OCI-LY1 (cell line): ENCODE measurements around the gene KITLG.

Experiments used
- H2AFZ ChIP-seq: fragments of 200-600 bp; sonication (generic), shearing (Covaris generic); 2 replicates; pipeline ENCODE4 v1.6.0; 2014; ENCODE audit warnings: antibody characterized with exemption, mild to moderate bottlenecking, low read length
- H3F3A ChIP-seq: fragments of 200-600 bp; sonication (generic), shearing (Covaris generic); 2 replicates; pipeline ENCODE4 v1.6.0; 2014; ENCODE audit warnings: mild to moderate bottlenecking, antibody characterized with exemption, low read length, moderate library complexity; ENCODE audit not compliant: insufficient read depth
- H3K27ac ChIP-seq: fragments of 200-600 bp; sonication (generic); 2 replicates; pipeline ENCODE4 v1.5.1; 2014; ENCODE audit warnings: low read length, mixed run types, mild to moderate bottlenecking, low read depth; ENCODE audit not compliant: poor library complexity, severe bottlenecking
- H3K27me3 ChIP-seq: fragments of 200-600 bp; sonication (generic); 2 replicates; pipeline ENCODE4 v1.6.0; 2014; ENCODE audit warnings: antibody characterized with exemption, mild to moderate bottlenecking, low read length, moderate library complexity; ENCODE audit not compliant: insufficient read depth
- H3K36me3 ChIP-seq: fragments of 200-600 bp; sonication (generic); 2 replicates; pipeline ENCODE4 v1.6.1; 2014; ENCODE audit warnings: mild to moderate bottlenecking, antibody characterized with exemption, low read length, moderate library complexity, mixed read lengths; ENCODE audit not compliant: insufficient read depth
- H3K4me1 ChIP-seq: fragments of 200-600 bp; sonication (generic); 2 replicates; pipeline ENCODE4 v1.5.1; 2014; ENCODE audit warnings: mild to moderate bottlenecking, low read length, moderate library complexity; ENCODE audit not compliant: insufficient read depth, severe bottlenecking
- H3K4me2 ChIP-seq: fragments of 200-600 bp; sonication (generic), shearing (Covaris generic); 2 replicates; pipeline ENCODE4 v1.6.1; 2014; ENCODE audit warnings: low read length
- H3K4me3 ChIP-seq: fragments of 200-600 bp; sonication (generic); 2 replicates; pipeline ENCODE4 v1.5.1; 2014; ENCODE audit warnings: low read length, low read depth, mild to moderate bottlenecking, mixed read lengths; ENCODE audit not compliant: poor library complexity, severe bottlenecking
- H3K79me2 ChIP-seq: fragments of 200-600 bp; shearing (Covaris generic); 2 replicates; pipeline ENCODE4 v1.6.1; 2016; ENCODE audit warnings: mixed run types, low read length, mixed read lengths; ENCODE audit not compliant: insufficient read depth
- H3K9ac ChIP-seq: fragments of 200-600 bp; sonication (generic), shearing (Covaris generic); 2 replicates; pipeline ENCODE4 v1.6.1; 2014; ENCODE audit warnings: mild to moderate bottlenecking, low read length, mixed read lengths
- H3K9me2 ChIP-seq: fragments of 200-600 bp; sonication (generic), shearing (Covaris generic); 2 replicates; pipeline ENCODE4 v1.6.1; 2014; ENCODE audit warnings: low read depth, mild to moderate bottlenecking, low read length, mixed read lengths
- H3K9me3 ChIP-seq: fragments of 200-600 bp; shearing (Covaris generic); 2 replicates; pipeline ENCODE4 v1.6.1; 2014; ENCODE audit warnings: low read length, mixed read lengths
- H4K20me1 ChIP-seq: fragments of 200-600 bp; sonication (generic), shearing (Covaris generic); 2 replicates; pipeline ENCODE4 v1.6.0; 2016; ENCODE audit warnings: mild to moderate bottlenecking, low read length; ENCODE audit not compliant: insufficient read depth
- CTCF ChIP-seq: fragments of 200-600 bp; sonication (generic), shearing (Covaris generic); IDR thresholded peaks from 2 replicates; pipeline ENCODE4 v1.5.1; 2017; ENCODE audit warnings: mild to moderate bottlenecking, antibody characterized with exemption, low read length, moderate library complexity, mixed read lengths
- EZH2 ChIP-seq: fragments of 200-600 bp; sonication (generic), shearing (Covaris generic); IDR thresholded peaks from 2 replicates; pipeline ENCODE4 v1.8.0; 2017; ENCODE audit warnings: borderline replicate concordance, mixed run types, mild to moderate bottlenecking, antibody characterized with exemption, low read length, moderate library complexity, mixed read lengths

The KITLG gene

GRCh38 chr12:88627501-88627900, 47.2 kb upstream of the KITLG start:
- H3K4me2 ChIP-seq = no peak overlapping the region
- no peaks in the 10 kb centered on the region for H4K20me1 ChIP-seq
- no peak overlapping the region for H3K27ac ChIP-seq
- H3K4me1 ChIP-seq = no peaks in the 10 kb centered on the region
- no peaks in the 10 kb centered on the region for H3K36me3 ChIP-seq
- no peaks in the 10 kb centered on the region for H3K9me2 ChIP-seq
- H3K9me3 ChIP-seq = no peaks in the 10 kb centered on the region
- no peak overlapping the region for H3K9ac ChIP-seq
- H3K79me2 ChIP-seq = no peaks in the 10 kb centered on the region
- H3K27me3 ChIP-seq = no peaks in the 10 kb centered on the region
- no peak for TF ChIP-seq EZH2
- H3F3A ChIP-seq = no peaks in the 10 kb centered on the region
- H3K4me3 ChIP-seq = no peak overlapping the region
- no peak overlapping the region for H2AFZ ChIP-seq

GRCh38 chr12:88625356-88625755, 45.1 kb upstream of the KITLG start:
- no peaks in the 10 kb centered on the region for H3K27me3 ChIP-seq
- H3K4me2 ChIP-seq = no peak overlapping the region
- no peaks in the 10 kb centered on the region for H3K36me3 ChIP-seq
- no peaks in the 10 kb centered on the region for H4K20me1 ChIP-seq
- H3F3A ChIP-seq = no peaks in the 10 kb centered on the region
- H3K9ac ChIP-seq = no peak overlapping the region
- no peaks in the 10 kb centered on the region for H3K79me2 ChIP-seq
- TF ChIP-seq EZH2 (no peak), CTCF (no peak)
- no peak overlapping the region for H3K27ac ChIP-seq
- H3K9me3 ChIP-seq = no peaks in the 10 kb centered on the region
- H3K4me1 ChIP-seq = no peaks in the 10 kb centered on the region
- H2AFZ ChIP-seq = no peak overlapping the region
- no peak overlapping the region for H3K4me3 ChIP-seq
- no peaks in the 10 kb centered on the region for H3K9me2 ChIP-seq

GRCh38 chr12:88624911-88625310, 44.6 kb upstream of the KITLG start:
- Histone ChIP-seq H3K36me3 (no peaks in the 10 kb centered on the region), H3K27ac (no peak overlapping the region), H3K4me3 (no peak overlapping the region), H3K9me2 (no peaks in the 10 kb centered on the region), H3K9ac (no peak overlapping the region), H3K4me1 (no peaks in the 10 kb centered on the region), H3K9me3 (no peaks in the 10 kb centered on the region), H3F3A (no peaks in the 10 kb centered on the region), H3K4me2 (no peak overlapping the region), H3K79me2 (no peaks in the 10 kb centered on the region), H2AFZ (no peak overlapping the region), H4K20me1 (no peaks in the 10 kb centered on the region), H3K27me3 (no peaks in the 10 kb centered on the region)
- TF ChIP-seq EZH2 = no peak
- no peak for TF ChIP-seq CTCF

GRCh38 chr12:88623777-88624548, 43.7 kb upstream of the KITLG start:
- Histone ChIP-seq H3K4me3 (no peak overlapping the region), H4K20me1 (no peaks in the 10 kb centered on the region), H3K9me2 (no peaks in the 10 kb centered on the region)

More at GRCh38 chr12:88623777-88624548, 43.7 kb upstream of the KITLG start:
- no peak overlapping the region for H3K4me2 ChIP-seq
- H3F3A ChIP-seq = no peaks in the 10 kb centered on the region
- no peak overlapping the region for H3K27ac ChIP-seq
- H2AFZ ChIP-seq = no peak overlapping the region
- no peaks in the 10 kb centered on the region for H3K9me3 ChIP-seq
- no peaks in the 10 kb centered on the region for H3K36me3 ChIP-seq
- no peak overlapping the region for H3K9ac ChIP-seq
- H3K79me2 ChIP-seq = no peaks in the 10 kb centered on the region
- TF ChIP-seq EZH2 (no peak), CTCF (no peak)
- H3K27me3 ChIP-seq = peaks cover 1% of the 10 kb centered on the region; the same call in 1 of the 2 replicates
- H3K4me1 ChIP-seq = no peaks in the 10 kb centered on the region
